Measurements from ENCODE around the gene FALEC.

DNA sequence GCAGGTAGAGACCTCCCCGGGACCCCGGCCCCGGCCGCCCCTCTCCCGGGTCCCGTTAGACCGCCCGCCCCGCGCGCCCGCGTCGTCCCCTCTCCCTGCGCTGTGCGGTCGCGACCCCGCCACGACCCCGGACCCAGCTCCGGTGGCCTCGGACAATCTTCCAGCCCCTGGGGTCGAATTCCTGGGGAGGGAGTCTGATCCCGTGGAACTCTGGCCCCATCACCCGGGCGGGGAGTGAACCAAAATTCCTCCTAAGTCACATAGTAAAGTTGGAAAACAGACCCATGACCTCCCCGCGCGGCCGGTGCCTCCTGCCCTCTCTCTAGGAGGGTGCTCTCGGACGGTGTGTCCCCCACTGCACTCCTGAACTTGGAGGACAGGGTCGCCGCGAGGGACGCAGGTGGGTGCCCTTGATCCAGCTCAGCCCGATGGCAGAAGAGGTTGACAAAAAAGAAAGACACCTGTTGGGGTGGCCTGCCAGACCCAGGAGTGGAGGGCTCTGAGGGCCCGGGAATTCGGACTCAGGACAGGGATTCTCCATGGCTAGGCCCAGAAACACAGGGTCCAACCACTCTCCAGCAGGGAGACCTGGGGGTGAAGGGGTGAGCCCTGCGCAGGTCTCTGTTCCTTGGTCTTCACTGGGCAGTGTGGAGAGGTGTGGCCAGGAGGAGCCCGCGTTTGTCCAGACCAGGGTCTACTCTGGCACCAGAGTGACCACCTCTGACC is 34.1 kb downstream of the FALEC start:
- TF ChIP-seq, protein P1, sequence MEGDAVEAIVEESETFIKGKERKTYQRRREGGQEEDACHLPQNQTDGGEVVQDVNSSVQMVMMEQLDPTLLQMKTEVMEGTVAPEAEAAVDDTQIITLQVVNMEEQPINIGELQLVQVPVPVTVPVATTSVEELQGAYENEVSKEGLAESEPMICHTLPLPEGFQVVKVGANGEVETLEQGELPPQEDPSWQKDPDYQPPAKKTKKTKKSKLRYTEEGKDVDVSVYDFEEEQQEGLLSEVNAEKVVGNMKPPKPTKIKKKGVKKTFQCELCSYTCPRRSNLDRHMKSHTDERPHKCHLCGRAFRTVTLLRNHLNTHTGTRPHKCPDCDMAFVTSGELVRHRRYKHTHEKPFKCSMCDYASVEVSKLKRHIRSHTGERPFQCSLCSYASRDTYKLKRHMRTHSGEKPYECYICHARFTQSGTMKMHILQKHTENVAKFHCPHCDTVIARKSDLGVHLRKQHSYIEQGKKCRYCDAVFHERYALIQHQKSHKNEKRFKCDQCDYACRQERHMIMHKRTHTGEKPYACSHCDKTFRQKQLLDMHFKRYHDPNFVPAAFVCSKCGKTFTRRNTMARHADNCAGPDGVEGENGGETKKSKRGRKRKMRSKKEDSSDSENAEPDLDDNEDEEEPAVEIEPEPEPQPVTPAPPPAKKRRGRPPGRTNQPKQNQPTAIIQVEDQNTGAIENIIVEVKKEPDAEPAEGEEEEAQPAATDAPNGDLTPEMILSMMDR (conservative IDR thresholded peaks at IDR 0.05 in 1 of 2, IDR thresholded peaks at IDR 0.05 in 1 of 2; ENCODE audit: extremely low read depth in 1 of 2, insufficient read depth in 1 of 2, low read depth in 1 of 2, low read length in 2 of 2): peak in 1 of 2 donors; percentile 20
- no peak for TF ChIP-seq EZH2 (IDR thresholded peaks at IDR 0.05; ENCODE audit: borderline replicate concordance, low read length)

Data from mammary epithelial cell (primary cell).